ENCODE measurements around the gene ATP11A.
"Not testable (repeated sequence)": the region's sequence is repeated elsewhere in the genome, so short reads cannot be mapped to it uniquely, and the experiment has no call there.

The ATP11A gene

DNA sequence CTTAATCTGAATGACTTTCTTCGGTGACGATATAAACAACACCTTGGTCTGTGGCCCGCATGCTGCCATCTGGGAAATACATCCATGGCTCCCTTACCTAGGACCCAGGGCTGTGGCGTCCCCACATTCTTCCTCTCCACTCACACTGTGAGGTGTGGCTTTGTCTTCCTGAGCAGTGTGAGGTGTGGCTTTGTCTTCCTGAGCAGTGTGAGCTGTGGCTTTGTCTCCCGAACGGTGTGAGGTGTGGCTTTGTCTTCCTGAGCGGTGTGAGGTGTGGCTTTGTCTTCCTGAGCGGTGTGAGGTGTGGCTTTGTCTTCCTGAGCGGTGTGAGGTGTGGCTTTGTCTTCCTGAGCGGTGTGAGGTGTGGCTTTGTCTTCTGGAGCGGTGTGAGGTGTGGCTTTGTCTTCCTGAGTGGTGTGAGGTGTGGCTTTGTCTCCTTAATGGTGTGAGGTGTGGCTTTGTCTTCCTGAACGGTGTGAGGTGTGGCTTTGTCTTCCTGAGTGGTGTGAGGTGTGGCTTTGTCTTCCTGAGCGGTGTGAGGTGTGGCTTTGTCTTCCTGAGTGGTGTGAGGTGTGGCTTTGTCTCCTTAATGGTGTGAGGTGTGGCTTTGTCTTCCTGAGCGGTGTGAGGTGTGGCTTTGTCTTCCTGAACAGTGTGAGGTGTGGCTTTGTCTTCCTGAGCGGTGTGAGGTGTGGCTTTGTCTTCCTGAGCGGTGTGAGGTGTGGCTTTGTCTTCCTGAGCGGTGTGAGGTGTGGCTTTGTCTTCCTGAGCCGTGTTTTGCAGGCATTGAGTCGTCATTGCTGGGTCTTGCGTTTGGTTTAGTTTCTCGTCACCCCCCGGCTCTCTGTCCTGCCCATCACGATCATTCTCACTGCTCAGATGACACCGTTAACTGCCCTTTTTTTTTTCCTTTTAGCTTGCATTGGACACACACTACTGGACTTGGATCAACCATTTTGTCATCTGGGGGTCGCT lies 183.1 kb downstream of the ATP11A start:
- not testable (repeated sequence) for H3K27me3 ChIP-seq (ENCODE audit: control insufficient read depth in 1 of 2, insufficient read depth in 1 of 2, low read length in 2 of 2); H2BK120ac ChIP-seq (ENCODE audit: low read depth, low read length); H3K9me3 ChIP-seq (ENCODE audit: control insufficient read depth, low read length); H4K8ac ChIP-seq (ENCODE audit: low read length); H2BK15ac ChIP-seq (ENCODE audit: low read depth, poor library complexity, severe bottlenecking); H3K27ac ChIP-seq (ENCODE audit: low read length, poor library complexity, severe bottlenecking); H2AK5ac ChIP-seq (ENCODE audit: low read length, severe bottlenecking); H2BK5ac ChIP-seq (ENCODE audit: low read depth, low read length, poor library complexity, severe bottlenecking); DNase-seq; H2BK12ac ChIP-seq (ENCODE audit: low read length in 2 of 2); H3K14ac ChIP-seq (ENCODE audit: low read length in 2 of 2); H3K4me2 ChIP-seq (ENCODE audit: low read length, poor library complexity, severe bottlenecking); H4K91ac ChIP-seq (ENCODE audit: low read length); H3K18ac ChIP-seq (ENCODE audit: low read depth in 1 of 2, low read length in 2 of 2); H3K23ac ChIP-seq (ENCODE audit: low read length in 2 of 2); H3K9ac ChIP-seq (ENCODE audit: low read length); H3K79me1 ChIP-seq (replicated peaks; ENCODE audit: low read length, poor library complexity, severe bottlenecking); H2AFZ ChIP-seq (ENCODE audit: low read depth, low read length); H3K4me3 ChIP-seq (ENCODE audit: insufficient read depth in 1 of 2, low read depth in 1 of 2, low read length in 2 of 2); H3K4ac ChIP-seq (ENCODE audit: low read depth in 1 of 2, low read length in 2 of 2)
- 79% methylated on average over 24 of the region's 25 CpGs for WGBS
- peaks cover 6 to 30% of the 10 kb centered on the region in 2 experiments for H3K36me3 ChIP-seq (ENCODE audit: control insufficient read depth in 1 of 2, insufficient read depth in 2 of 2, low read depth in 1 of 2, low read length in 2 of 2)
- H3K4me1 ChIP-seq (ENCODE audit: control insufficient read depth, insufficient read depth, low read depth, low read length): peaks cover 13% of the 10 kb centered on the region

DNA sequence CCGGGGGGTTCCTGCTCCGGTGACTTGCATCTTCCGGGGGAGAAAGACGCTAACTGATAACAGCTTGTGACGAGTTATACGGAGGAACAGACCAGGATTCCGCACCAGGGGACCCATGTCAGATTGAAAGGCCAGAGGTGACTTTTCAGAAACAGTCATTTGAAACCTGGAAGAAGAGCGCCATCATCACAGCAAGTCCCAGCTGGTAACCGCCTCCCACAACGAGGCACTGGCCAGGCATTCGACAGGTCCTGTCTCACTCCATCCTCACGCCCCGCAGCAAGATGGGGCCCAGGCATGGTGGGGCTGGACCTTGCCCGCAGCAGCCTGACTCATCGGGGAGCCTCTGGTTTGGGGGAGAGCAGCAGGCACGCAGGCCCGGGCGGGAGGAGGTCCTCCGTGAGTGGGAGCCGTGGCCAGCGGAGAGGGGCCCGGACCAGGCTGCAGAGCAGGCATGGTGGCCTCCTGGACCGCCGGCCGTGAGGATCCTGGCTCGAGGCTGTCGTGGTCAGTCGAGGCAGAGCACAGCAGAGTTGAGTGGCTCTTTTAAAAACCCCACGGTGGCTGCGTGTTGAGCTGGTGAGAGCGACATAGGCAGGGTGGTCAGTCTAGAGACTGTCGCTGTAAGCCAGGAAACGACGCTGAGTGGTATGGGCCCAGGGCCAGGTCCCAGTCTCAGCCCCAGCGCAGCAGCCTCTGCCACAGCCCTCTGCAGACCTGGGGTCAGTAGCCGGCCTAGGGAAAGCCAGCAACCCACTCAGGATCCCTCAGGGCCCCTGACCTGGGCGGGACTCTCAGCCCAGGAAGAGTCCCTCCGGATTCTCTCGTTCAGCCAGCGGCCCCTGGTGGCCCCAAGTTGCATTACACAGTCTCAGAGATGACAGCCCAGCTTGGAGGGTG lies 184.3 kb downstream of the ATP11A start:
- H2BK12ac ChIP-seq (ENCODE audit: low read length in 2 of 2): no peak overlapping the region
- no peak overlapping the region for H4K91ac ChIP-seq (ENCODE audit: low read length)
- H2BK5ac ChIP-seq (ENCODE audit: low read depth, low read length, poor library complexity, severe bottlenecking): no peak overlapping the region
- no peaks in the 10 kb centered on the region for H3K79me1 ChIP-seq (replicated peaks; ENCODE audit: low read length, poor library complexity, severe bottlenecking)
- no peak overlapping the region for H2BK120ac ChIP-seq (ENCODE audit: low read depth, low read length)
- no peak overlapping the region for H2AK5ac ChIP-seq (ENCODE audit: low read length, severe bottlenecking)
- H4K8ac ChIP-seq (ENCODE audit: low read length): peak overlapping the region; percentile 16
- peak overlapping the region; percentile 82 for H2BK15ac ChIP-seq (ENCODE audit: low read depth, poor library complexity, severe bottlenecking)
- H2AFZ ChIP-seq (ENCODE audit: low read depth, low read length): no peak overlapping the region
- peaks cover 20% of the 10 kb centered on the region for H3K4me1 ChIP-seq (ENCODE audit: control insufficient read depth, insufficient read depth, low read depth, low read length)
- H3K14ac ChIP-seq (ENCODE audit: low read length in 2 of 2): no peak overlapping the region
- peaks cover 16 to 32% of the 10 kb centered on the region in 2 experiments for H3K36me3 ChIP-seq (ENCODE audit: control insufficient read depth in 1 of 2, insufficient read depth in 2 of 2, low read depth in 1 of 2, low read length in 2 of 2)
- H3K4me3 ChIP-seq (ENCODE audit: insufficient read depth in 1 of 2, low read depth in 1 of 2, low read length in 2 of 2): no peak overlapping the region
- no peak overlapping the region for H3K4me2 ChIP-seq (ENCODE audit: low read length, poor library complexity, severe bottlenecking)
- no peaks in the 10 kb centered on the region for H3K27me3 ChIP-seq (ENCODE audit: control insufficient read depth in 1 of 2, insufficient read depth in 1 of 2, low read length in 2 of 2)
- H3K18ac ChIP-seq (ENCODE audit: low read depth in 1 of 2, low read length in 2 of 2): no peak overlapping the region
- DNase-seq: peak; percentile 73
- WGBS: 76% methylated on average over 40 of the region's 40 CpGs
- no peak overlapping the region for H3K23ac ChIP-seq (ENCODE audit: low read length in 2 of 2)
- H3K27ac ChIP-seq (ENCODE audit: low read length, poor library complexity, severe bottlenecking): no peak overlapping the region
- peak overlapping the region; percentile 56 for H3K9ac ChIP-seq (ENCODE audit: low read length)
- H3K9me3 ChIP-seq (ENCODE audit: control insufficient read depth, low read length): no peaks in the 10 kb centered on the region
- H3K4ac ChIP-seq (ENCODE audit: low read depth in 1 of 2, low read length in 2 of 2): peak overlapping the region in 1 of 2 experiments; percentile 30

DNA sequence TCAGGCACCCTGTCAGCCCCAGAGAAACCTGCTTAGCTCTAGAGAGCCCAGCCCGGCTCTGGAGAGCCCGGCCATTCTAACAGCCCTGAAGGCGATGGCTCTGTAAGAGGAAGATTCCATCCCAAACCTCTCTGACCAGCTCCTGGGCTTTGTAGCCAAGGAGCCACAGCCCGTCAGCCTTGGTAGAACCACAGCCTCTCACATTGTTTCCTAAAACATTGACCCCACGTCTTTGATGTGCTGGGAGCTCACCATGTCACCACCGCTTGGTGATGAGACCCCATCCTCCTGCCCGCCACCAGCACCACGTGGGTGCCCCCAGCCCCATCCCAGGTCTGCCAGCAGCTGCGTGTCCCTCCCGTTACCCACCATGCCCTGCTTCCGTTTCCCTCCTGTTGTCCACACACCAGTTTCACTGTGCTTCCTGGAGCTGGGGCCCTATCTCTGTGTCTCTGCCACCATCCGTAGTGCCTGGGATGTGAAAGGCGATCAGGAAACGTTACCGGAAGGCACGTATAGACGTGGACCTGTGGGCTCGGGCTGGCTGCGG lies 185.0 kb downstream of the ATP11A start:
- Histone ChIP-seq H4K91ac (ENCODE audit: low read length) (no peak overlapping the region), H3K4me3 (ENCODE audit: insufficient read depth in 1 of 2, low read depth in 1 of 2, low read length in 2 of 2) (no peak overlapping the region), H3K23ac (ENCODE audit: low read length in 2 of 2) (no peak overlapping the region), H3K4me2 (ENCODE audit: low read length, poor library complexity, severe bottlenecking) (no peak overlapping the region), H2AK5ac (ENCODE audit: low read length, severe bottlenecking) (no peak overlapping the region), H3K18ac (ENCODE audit: low read depth in 1 of 2, low read length in 2 of 2) (no peak overlapping the region), H2BK5ac (ENCODE audit: low read depth, low read length, poor library complexity, severe bottlenecking) (no peak overlapping the region), H3K27ac (ENCODE audit: low read length, poor library complexity, severe bottlenecking) (no peak overlapping the region), H3K79me1 (replicated peaks; ENCODE audit: low read length, poor library complexity, severe bottlenecking) (no peaks in the 10 kb centered on the region), H4K8ac (ENCODE audit: low read length) (no peak overlapping the region), H2BK120ac (ENCODE audit: low read depth, low read length) (no peak overlapping the region), H3K9ac (ENCODE audit: low read length) (no peak overlapping the region), H3K4me1 (ENCODE audit: control insufficient read depth, insufficient read depth, low read depth, low read length) (peaks cover 21% of the 10 kb centered on the region), H2BK12ac (ENCODE audit: low read length in 2 of 2) (no peak overlapping the region), H3K14ac (ENCODE audit: low read length in 2 of 2) (no peak overlapping the region), H3K36me3 (ENCODE audit: control insufficient read depth in 1 of 2, insufficient read depth in 2 of 2, low read depth in 1 of 2, low read length in 2 of 2) (peaks cover 16 to 29% of the 10 kb centered on the region in 2 experiments), H3K4ac (ENCODE audit: low read depth in 1 of 2, low read length in 2 of 2) (no peak overlapping the region), H3K27me3 (ENCODE audit: control insufficient read depth in 1 of 2, insufficient read depth in 1 of 2, low read length in 2 of 2) (no peaks in the 10 kb centered on the region), H2AFZ (ENCODE audit: low read depth, low read length) (no peak overlapping the region), H2BK15ac (ENCODE audit: low read depth, poor library complexity, severe bottlenecking) (no peak overlapping the region), H3K9me3 (ENCODE audit: control insufficient read depth, low read length) (no peaks in the 10 kb centered on the region)
- DNase-seq: no peak
- WGBS: 82% methylated on average over 19 of the region's 19 CpGs

Measured in mesenchymal stem cell (in vitro differentiated cells and primary cell).